ENCODE results near the gene C17orf100. TPM values are rescaled to one million over a fixed set of nuclear protein-coding genes. Genes with fewer than 3 reads are reported as not detected.

The C17orf100 gene
- 1 to 10 TPM; 2.2 to 2.7 (median 2.3) TPM for total RNA-seq
- long read RNA-seq, donor 1, partial matches to known transcripts = 0 of 1 reads
- long read RNA-seq, donor 1, other reads (novel, unspliced or antisense) = 0 of 1 reads
- long read RNA-seq, donor 2 = 0 reads

DNA sequence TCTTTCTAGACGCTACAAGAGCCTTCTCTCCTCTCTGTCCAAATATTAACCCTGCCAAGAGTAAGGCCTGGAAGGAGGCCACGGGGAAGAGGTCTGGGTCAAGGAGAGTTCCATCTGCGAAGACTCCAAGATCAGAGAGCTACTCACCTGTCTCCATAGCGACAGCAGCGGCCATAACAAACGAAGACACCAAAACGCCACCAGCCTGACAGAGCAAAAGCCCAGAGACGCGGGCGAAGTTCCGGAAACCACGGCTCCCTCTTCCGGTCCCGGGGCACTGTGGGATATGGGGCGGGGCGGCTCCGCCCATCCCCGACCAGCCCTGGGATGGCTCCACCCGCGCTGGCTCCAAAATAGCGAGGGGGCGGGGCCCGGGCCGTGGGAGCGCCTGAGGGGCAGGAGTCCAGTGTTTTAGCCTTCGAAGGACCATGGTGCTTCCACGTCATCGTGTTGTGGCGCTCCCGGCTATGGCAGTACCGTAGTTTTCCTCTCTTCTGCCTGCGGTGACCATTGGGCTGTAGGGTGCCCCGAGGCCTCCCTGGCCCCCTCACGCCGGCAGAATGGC lies at the start of gene C17orf100, which contains the start of gene MED31:
C17orf100 (plus strand) TSS at position 409 of the 565 bp plus-strand sequence; CDS start at position 561, 152 bp downstream.
MED31 (minus strand) TSS at position 252 of the 565 bp plus-strand sequence; CDS start at position 175, 77 bp downstream.
- Histone ChIP-seq H3K36me3 (ENCODE audit: low read depth) (no peaks in the 10 kb centered on the region), H3K4me3 (peak within 1 kb of the TSS; percentile 56), H3K9me3 (no peaks in the 10 kb centered on the region), H3K4me1 (ENCODE audit: low read depth) (peaks cover 21% of the 10 kb centered on the region)
- intact Hi-C loops (cut with DNase I, micrococcal nuclease) = no loop called here
- ATAC-seq = peak; percentile 97
- DNase-seq = peak; percentile 97 to 99 (median 97)
- TF ChIP-seq, protein P1, sequence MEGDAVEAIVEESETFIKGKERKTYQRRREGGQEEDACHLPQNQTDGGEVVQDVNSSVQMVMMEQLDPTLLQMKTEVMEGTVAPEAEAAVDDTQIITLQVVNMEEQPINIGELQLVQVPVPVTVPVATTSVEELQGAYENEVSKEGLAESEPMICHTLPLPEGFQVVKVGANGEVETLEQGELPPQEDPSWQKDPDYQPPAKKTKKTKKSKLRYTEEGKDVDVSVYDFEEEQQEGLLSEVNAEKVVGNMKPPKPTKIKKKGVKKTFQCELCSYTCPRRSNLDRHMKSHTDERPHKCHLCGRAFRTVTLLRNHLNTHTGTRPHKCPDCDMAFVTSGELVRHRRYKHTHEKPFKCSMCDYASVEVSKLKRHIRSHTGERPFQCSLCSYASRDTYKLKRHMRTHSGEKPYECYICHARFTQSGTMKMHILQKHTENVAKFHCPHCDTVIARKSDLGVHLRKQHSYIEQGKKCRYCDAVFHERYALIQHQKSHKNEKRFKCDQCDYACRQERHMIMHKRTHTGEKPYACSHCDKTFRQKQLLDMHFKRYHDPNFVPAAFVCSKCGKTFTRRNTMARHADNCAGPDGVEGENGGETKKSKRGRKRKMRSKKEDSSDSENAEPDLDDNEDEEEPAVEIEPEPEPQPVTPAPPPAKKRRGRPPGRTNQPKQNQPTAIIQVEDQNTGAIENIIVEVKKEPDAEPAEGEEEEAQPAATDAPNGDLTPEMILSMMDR (IDR thresholded peaks at IDR 0.05) = no peak

DNA sequence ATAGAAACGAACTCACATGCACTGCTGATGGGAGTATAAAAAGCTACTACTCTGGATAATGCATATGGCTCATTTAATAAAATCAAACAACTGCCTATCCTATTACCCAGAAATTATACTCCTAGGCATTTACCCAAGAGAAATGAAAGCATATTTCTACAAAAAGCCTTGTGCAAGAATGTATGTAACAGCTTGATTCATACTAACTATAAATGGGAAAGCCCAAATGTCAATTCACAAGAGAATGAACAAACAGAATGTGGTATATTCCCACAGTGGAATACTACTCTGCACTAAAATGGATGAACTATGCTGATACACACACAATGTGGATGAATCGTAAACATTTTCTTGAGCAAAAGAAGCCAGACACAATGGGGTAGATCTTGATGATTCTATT lies 49.4 kb upstream of the C17orf100 start:
- intact Hi-C loops (cut with DNase I, micrococcal nuclease) = no loop called here
- Histone ChIP-seq H3K4me3 (no peak overlapping the region), H3K36me3 (ENCODE audit: low read depth) (no peaks in the 10 kb centered on the region), H3K9me3 (no peaks in the 10 kb centered on the region), H3K4me1 (ENCODE audit: low read depth) (peaks cover 15% of the 10 kb centered on the region)
- ATAC-seq = no peak
- DNase-seq = no peak
- TF ChIP-seq, protein P1 (IDR thresholded peaks at IDR 0.05) = no peak

DNA sequence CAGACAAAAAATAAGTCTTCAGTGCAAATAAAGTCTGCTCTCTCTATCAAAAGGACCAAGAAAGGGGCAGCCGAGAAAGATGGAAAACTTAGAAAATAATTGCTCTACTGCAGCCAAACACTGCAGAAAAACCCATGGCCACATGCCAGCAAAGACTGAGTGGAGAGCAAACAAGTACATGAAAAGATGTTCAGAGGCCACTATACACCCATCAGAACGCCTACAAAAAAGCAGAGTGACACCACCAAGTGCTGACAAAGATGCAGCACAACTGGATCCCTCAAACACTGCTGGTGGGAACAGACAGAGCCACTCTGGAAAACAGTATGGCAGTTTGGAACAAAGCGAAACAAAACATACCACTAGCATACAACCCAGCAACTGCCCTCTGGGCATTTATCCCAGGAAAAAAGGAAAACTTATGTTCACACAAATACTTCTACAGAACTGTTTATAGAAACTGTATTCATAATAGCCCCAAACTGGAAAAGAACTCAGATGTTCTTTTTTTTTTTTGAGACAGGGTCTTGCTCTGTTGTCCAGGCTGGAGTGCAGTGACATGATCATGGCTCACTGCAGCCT lies 47.7 kb upstream of the C17orf100 start:
- ATAC-seq = no peak
- DNase-seq = no peak
- intact Hi-C loops (cut with DNase I, micrococcal nuclease) = no loop called here
- TF ChIP-seq, protein P1 (IDR thresholded peaks at IDR 0.05) = no peak
- Histone ChIP-seq H3K4me1 (ENCODE audit: low read depth) (peaks cover 5% of the 10 kb centered on the region), H3K9me3 (no peaks in the 10 kb centered on the region), H3K36me3 (ENCODE audit: low read depth) (no peaks in the 10 kb centered on the region), H3K4me3 (no peak overlapping the region)

DNA sequence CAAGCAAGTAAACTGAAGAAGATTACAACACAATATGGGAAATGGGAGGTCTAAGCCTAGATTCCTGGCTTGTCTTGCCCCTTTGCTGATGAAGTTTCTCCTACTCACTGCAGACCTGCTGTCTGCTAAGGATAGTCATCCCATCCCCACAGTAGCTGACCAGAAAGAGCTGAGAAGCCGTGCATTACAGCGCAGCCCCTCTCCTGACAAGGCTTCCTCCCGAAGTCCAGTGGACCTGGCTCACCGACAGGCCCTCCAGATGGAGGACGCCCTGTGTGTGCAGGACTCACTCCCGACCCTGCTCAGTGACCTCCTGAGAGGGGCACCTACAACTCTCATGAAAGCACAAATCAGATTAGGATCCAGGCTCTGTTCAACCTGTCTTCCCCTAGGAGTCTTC lies 46.4 kb upstream of the C17orf100 start:
- Histone ChIP-seq H3K9me3 (no peaks in the 10 kb centered on the region), H3K36me3 (ENCODE audit: low read depth) (no peaks in the 10 kb centered on the region), H3K4me1 (ENCODE audit: low read depth) (no peaks in the 10 kb centered on the region), H3K4me3 (no peak overlapping the region)
- TF ChIP-seq, protein P1 (IDR thresholded peaks at IDR 0.05) = no peak
- ATAC-seq (no peak), DNase-seq (no peak)
- intact Hi-C loops (cut with DNase I, micrococcal nuclease) = no loop called here

DNA sequence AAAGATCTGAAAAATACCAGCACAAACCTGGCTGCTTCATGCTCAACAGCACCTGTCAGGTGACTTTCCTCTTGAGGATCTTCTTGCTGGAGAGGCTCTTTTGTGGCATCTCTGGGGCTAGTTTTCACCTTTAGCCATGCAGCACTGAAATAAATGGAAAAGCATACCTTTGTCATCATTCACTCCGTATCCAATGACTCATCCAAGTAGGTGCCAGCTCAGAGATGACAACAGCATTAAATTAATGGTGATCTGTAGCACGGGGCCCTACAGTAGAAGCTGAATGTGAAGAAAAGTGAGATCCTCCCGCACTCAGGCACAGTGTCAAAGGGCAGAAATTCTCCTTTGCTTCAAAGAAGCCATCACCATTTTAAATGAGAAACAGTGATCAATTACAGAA lies 43.2 kb upstream of the C17orf100 start:
- intact Hi-C loops (cut with DNase I, micrococcal nuclease) = no loop called here
- TF ChIP-seq, protein P1 (IDR thresholded peaks at IDR 0.05) = no peak
- no peaks in the 10 kb centered on the region for H3K9me3 ChIP-seq

More for the DNA sequence above, 43.2 kb upstream of the C17orf100 start:
- Histone ChIP-seq H3K4me1 (ENCODE audit: low read depth) (no peaks in the 10 kb centered on the region), H3K4me3 (no peak overlapping the region), H3K36me3 (ENCODE audit: low read depth) (no peaks in the 10 kb centered on the region)
- ATAC-seq = no peak
- no peak for DNase-seq

All from mucosa of descending colon (tissue), 3 donors.